Endothelial cell of umbilical vein (primary cell): ENCODE data around the gene FUT8. TPM values are rescaled to one million over a fixed set of nuclear protein-coding genes. Genes with fewer than 3 reads are reported as not detected.

ENCODE experiments used
- BruUV-seq: library from RNA; stranded (reverse); fragments of 400-500 nt; replicated peaks from 2 replicates; lab custom pipeline; 2021; lab: Mats Ljungman, UMichigan
- CTCF ChIA-PET: fragments of 300-600, 350-600 bp; sonication (Branson Sonifier 250); formaldehyde crosslinking; loops from one replicate; lab custom pipeline; 2021; ENCODE audit warnings: antibody characterized with exemption, inconsistent platforms; lab: Charles Lee
- POLR2A ChIA-PET: fragments of 300-600, 350-600 bp; sonication (Branson Sonifier 250); formaldehyde crosslinking; loops from one replicate; lab custom pipeline; 2021; ENCODE audit warnings: antibody characterized with exemption, inconsistent platforms; lab: Charles Lee
- DNase-seq: peaks from one replicate; pipeline ENCODE4 v3.0.0-alpha.2; 2011; ENCODE audit warnings: low read depth, low spot score
- FAIRE-seq: peaks from 2 replicates; lab custom pipeline; 2011; peaks lifted over from hg19 to GRCh38; lab: Jason Lieb, UNC
- H2AFZ ChIP-seq: 2 replicates; pipeline ENCODE4 v1.6.0; 2012; ENCODE audit warnings: low read depth, low read length, control low read depth, inconsistent platforms
- H3K27ac ChIP-seq: 2 replicates; pipeline ENCODE4 v1.5.1; 2011; ENCODE audit warnings: low read depth, mild to moderate bottlenecking, control low read depth, low read length, moderate library complexity; ENCODE audit not compliant: insufficient read depth
- H3K27me3 ChIP-seq, 2 experiments: 2 replicates each; pipeline versions ENCODE4 v1.6.0 to v1.6.1; 2011; ENCODE audit warnings: low read length in 2 of 2, mixed read lengths in 1 of 2; ENCODE audit not compliant: control insufficient read depth in 2 of 2, insufficient read depth in 2 of 2
- H3K36me3 ChIP-seq, 2 experiments: 2 replicates in 1 of 2; 3 replicates in 1 of 2; pipeline ENCODE4 v1.5.1; 2011; ENCODE audit warnings: low read length in 2 of 2, mild to moderate bottlenecking in 1 of 2, moderate library complexity in 1 of 2; ENCODE audit not compliant: control insufficient read depth in 2 of 2, insufficient read depth in 2 of 2; ENCODE audit errors: extremely low read depth in 1 of 2
- H3K4me1 ChIP-seq: 3 replicates; pipeline ENCODE4 v1.5.1; 2011; ENCODE audit warnings: mild to moderate bottlenecking, low read length; ENCODE audit not compliant: control insufficient read depth, insufficient read depth; ENCODE audit errors: extremely low read depth
- H3K4me2 ChIP-seq: 2 replicates; pipeline ENCODE4 v1.6.1; 2011; ENCODE audit warnings: low read length, control low read depth, mixed read lengths; ENCODE audit not compliant: insufficient read depth
- H3K4me3 ChIP-seq, 3 experiments: fragments of 200-600 bp in 1 of 3; sonication (generic), shearing (Covaris generic) in 1 of 3; replicated peaks in 1 of 3; 2 replicates each; pipeline ENCODE4 v1.5.1; 2011 to 2016; ENCODE audit warnings: control low read depth in 3 of 3, low read length in 3 of 3, mild to moderate bottlenecking in 2 of 3, inconsistent platforms in 1 of 3, low read depth in 1 of 3, moderate library complexity in 1 of 3; ENCODE audit not compliant: insufficient read depth in 1 of 3
- H3K79me2 ChIP-seq: 2 replicates; pipeline ENCODE4 v1.6.0; 2012; ENCODE audit warnings: low read length, inconsistent platforms; ENCODE audit not compliant: control insufficient read depth, insufficient read depth
- H3K9ac ChIP-seq: replicated peaks from 2 replicates; pipeline ENCODE3; 2011; ENCODE audit warnings: low read length, control low read depth; ENCODE audit not compliant: insufficient read depth; ENCODE audit errors: extremely low read depth
- H3K9me1 ChIP-seq: replicated peaks from 3 replicates; pipeline ENCODE4 v1.6.0; 2011; ENCODE audit warnings: mild to moderate bottlenecking, low read length; ENCODE audit not compliant: control insufficient read depth, insufficient read depth; ENCODE audit errors: extremely low read depth
- H3K9me3 ChIP-seq: replicated peaks from 2 replicates; pipeline ENCODE4 v1.5.1; 2012; ENCODE audit warnings: low read length, inconsistent platforms; ENCODE audit not compliant: control insufficient read depth, insufficient read depth
- H4K20me1 ChIP-seq: replicated peaks from 2 replicates; pipeline ENCODE3; 2011; ENCODE audit warnings: mild to moderate bottlenecking, low read length; ENCODE audit not compliant: control insufficient read depth, insufficient read depth; ENCODE audit errors: extremely low read depth
- CTCF ChIP-seq, 2 donors: IDR thresholded peaks; 1 replicate in 1 of 2; 2 replicates in 1 of 2; pipeline ENCODE4 v1.5.1; 2011; ENCODE audit warnings: low read length in 2 of 2, mild to moderate bottlenecking in 2 of 2, moderate library complexity in 2 of 2, control low read depth in 1 of 2, inconsistent platforms in 1 of 2, low read depth in 1 of 2; ENCODE audit not compliant: insufficient read depth in 1 of 2; ENCODE audit errors: extremely low read depth in 1 of 2
- EZH2 ChIP-seq: IDR thresholded peaks from 2 replicates; pipeline ENCODE4 v1.6.1; 2012; ENCODE audit warnings: borderline replicate concordance, low read depth, mild to moderate bottlenecking, moderate library complexity, low read length, inconsistent platforms; ENCODE audit not compliant: severe bottlenecking
- FOS ChIP-seq: IDR thresholded peaks from 2 replicates; pipeline ENCODE4 v1.6.1; 2011; ENCODE audit warnings: mild to moderate bottlenecking, low read length, moderate library complexity, borderline replicate concordance; ENCODE audit not compliant: insufficient read depth
- GATA2 ChIP-seq: IDR thresholded peaks from 2 replicates; pipeline ENCODE4 v1.7.0; 2011; ENCODE audit warnings: low read depth, mild to moderate bottlenecking, moderate library complexity, mixed read lengths, low read length; ENCODE audit not compliant: insufficient read length, insufficient read depth
- JUN ChIP-seq: IDR thresholded peaks from 2 replicates; pipeline ENCODE4 v1.6.1; 2011; ENCODE audit warnings: borderline replicate concordance, low read depth; ENCODE audit not compliant: insufficient read length, insufficient read depth
- MYC ChIP-seq: IDR thresholded peaks from one replicate; pipeline ENCODE4 v1.6.1; 2011; ENCODE audit warnings: mild to moderate bottlenecking, low read depth, low read length
- POLR2A ChIP-seq: IDR thresholded peaks from 2 replicates; pipeline ENCODE4 v1.6.1; 2012; ENCODE audit warnings: low read depth, mild to moderate bottlenecking, control low read depth, low read length
- POLR2AphosphoS5 ChIP-seq: IDR thresholded peaks from 2 replicates; pipeline ENCODE4 v1.6.1; 2012; ENCODE audit warnings: low read depth, mild to moderate bottlenecking, control low read depth, low read length, moderate library complexity; ENCODE audit not compliant: insufficient read depth
- dilution Hi-C: fragments of 300-500 bp; cut with MboI; formaldehyde crosslinking; loops from one replicate; pipeline ENCODE4 v1.15.0; 2019; ENCODE audit warnings: low sequenced_read_pairs; ENCODE audit not compliant: extremely low pct_ligation_motif_present
- intact Hi-C: fragments of 100-400 bp; cut with micrococcal nuclease; formaldehyde crosslinking; loops from one replicate; pipeline ENCODE4 v1.10.0; 2022
- polyA plus RNA-seq, 4 experiments: library from polyadenylated mRNA; depleted of rRNA in 3 of 4; stranded (reverse) in 3 of 4; unstranded in 1 of 4; fragments of >200 nt; gene quantifications; 2 replicates each; pipeline versions ENCODE4 v1.2.1 to v1.2.3, GENCODE V29; 2011 to 2012; ENCODE audit warnings: missing spikeins in 1 of 4
- total RNA-seq: library from RNA; stranded (reverse); gene quantifications from 2 replicates; pipeline ENCODE4 v1.2.3, GENCODE V29; 2021
- TF ChIP-seq, protein P1 (sequence below): IDR thresholded peaks from 2 replicates; pipeline ENCODE4 v1.6.1; 2011; ENCODE audit not compliant: insufficient read depth, insufficient read length

FUT8 gene
- total and polyA plus RNA-seq, 2 donors (not counting 3 experiments of a cell fraction or from before 2014, with no cell fraction given): 16.7 to 38.8 TPM

GRCh38 chr14:65788876-65789275 is 376.3 kb downstream of the FUT8 start:
- Histone ChIP-seq H3K9me3 (no peaks in the 10 kb centered on the region), H3K36me3 (no peaks in the 10 kb centered on the region), H3K9ac (no peak overlapping the region), H3K4me3 (no peak overlapping the region), H2AFZ (no peak overlapping the region), H3K9me1 (no peaks in the 10 kb centered on the region), H3K4me1 (no peaks in the 10 kb centered on the region), H3K27me3 (no peaks in the 10 kb centered on the region), H4K20me1 (no peaks in the 10 kb centered on the region), H3K79me2 (no peaks in the 10 kb centered on the region), H3K4me2 (no peak overlapping the region), H3K27ac (no peak overlapping the region)
- intact Hi-C loops: no loop called here
- FAIRE-seq: no peak
- ChIA-PET CTCF (no interaction called here), POLR2A (no interaction called here)
- BruUV-seq: no TSS peak
- DNase-seq: no peak
- TF ChIP-seq MYC (no peak), JUN (no peak), CTCF (IDR thresholded peaks at IDR 0.05; ENCODE audit: extremely low read depth in 1 of 2, insufficient read depth in 1 of 2, low read depth in 1 of 2, low read length in 2 of 2) (no peak), GATA2 (no peak), POLR2AphosphoS5 (no peak), EZH2 (no peak), FOS (no peak), POLR2A (no peak)
- TF ChIP-seq, protein P1, sequence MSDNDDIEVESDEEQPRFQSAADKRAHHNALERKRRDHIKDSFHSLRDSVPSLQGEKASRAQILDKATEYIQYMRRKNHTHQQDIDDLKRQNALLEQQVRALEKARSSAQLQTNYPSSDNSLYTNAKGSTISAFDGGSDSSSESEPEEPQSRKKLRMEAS: no peak
- dilution Hi-C loops: no loop called here
